ENCODE data around the gene RBFOX1. TPM values are rescaled to one million over a fixed set of nuclear protein-coding genes. Genes with fewer than 3 reads are reported as not detected.

The RBFOX1 gene
- polyA plus RNA-seq, 1 of the 3 experiments (the other 2 are of a cell fraction): not detected

DNA sequence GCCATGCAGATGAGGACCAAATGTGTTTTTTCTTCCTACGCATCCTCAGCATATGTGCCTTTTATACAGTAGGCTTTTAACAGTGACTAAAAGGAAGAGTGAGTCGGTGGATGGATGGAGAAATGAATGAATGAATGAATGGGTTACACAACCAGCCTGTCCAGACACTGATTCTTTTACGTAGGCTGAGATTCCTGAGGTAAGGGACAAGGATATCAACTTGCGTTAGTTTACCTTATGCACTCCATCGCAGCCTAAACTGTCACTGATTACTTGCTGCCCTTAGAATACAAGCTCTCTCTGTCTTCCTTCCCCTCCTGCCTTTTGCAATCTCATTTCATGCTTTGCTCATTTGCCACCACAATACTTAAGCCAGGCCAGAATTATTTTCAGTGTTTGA, 59.0 kb downstream of the RBFOX1 start:
- no peak for DNase-seq
- no peaks in the 10 kb centered on the region; a peak in 2 of 4 replicates for H3K4me1 ChIP-seq (ENCODE audit: control insufficient read depth in 1 of 2, insufficient read depth in 2 of 2, low read depth in 1 of 2, low read length in 1 of 2)
- H4K20me1 ChIP-seq (ENCODE audit: insufficient read depth): no peaks in the 10 kb centered on the region
- WGBS (ENCODE audit: low lambda C conversion rate): 51% methylated on average over 5 of the region's 5 CpGs
- no peak overlapping the region for H3K27ac ChIP-seq (ENCODE audit: low read depth in 2 of 2, low read length in 1 of 2)
- H3K27me3 ChIP-seq (ENCODE audit: insufficient read depth): no peaks in the 10 kb centered on the region
- H3K79me2 ChIP-seq (ENCODE audit: insufficient read depth): no peaks in the 10 kb centered on the region
- H3K36me3 ChIP-seq (replicated peaks in 1 of 2; ENCODE audit: control insufficient read depth in 1 of 2, insufficient read depth in 2 of 2, low read length in 1 of 2): no peaks in the 10 kb centered on the region
- no peak overlapping the region for H3K4me2 ChIP-seq
- ChIA-PET CTCF (no interaction called here), POLR2A (no interaction called here)
- no peak overlapping the region for H3K9ac ChIP-seq
- H3F3A ChIP-seq (replicated peaks; ENCODE audit: insufficient read depth): no peaks in the 10 kb centered on the region
- H2AFZ ChIP-seq (ENCODE audit: low read depth): no peak overlapping the region
- H3K9me3 ChIP-seq: no peaks in the 10 kb centered on the region
- H3K9me2 ChIP-seq: no peaks in the 10 kb centered on the region
- no peak for TF ChIP-seq EZH2phosphoT487 (IDR thresholded peaks at IDR 0.05; ENCODE audit: borderline replicate concordance, low read depth)
- TF ChIP-seq JUND (IDR thresholded peaks at IDR 0.05): no peak
- TF ChIP-seq POLR2AphosphoS5 (IDR thresholded peaks at IDR 0.05; ENCODE audit: low read depth, low read length): no peak
- TF ChIP-seq CHD2 (IDR thresholded peaks at IDR 0.05; ENCODE audit: low read length, partially characterized antibody): no peak
- no peak for TF ChIP-seq FOXJ3 (CRISPR knock-in tag; IDR thresholded peaks at IDR 0.05)
- TF ChIP-seq, protein P1, sequence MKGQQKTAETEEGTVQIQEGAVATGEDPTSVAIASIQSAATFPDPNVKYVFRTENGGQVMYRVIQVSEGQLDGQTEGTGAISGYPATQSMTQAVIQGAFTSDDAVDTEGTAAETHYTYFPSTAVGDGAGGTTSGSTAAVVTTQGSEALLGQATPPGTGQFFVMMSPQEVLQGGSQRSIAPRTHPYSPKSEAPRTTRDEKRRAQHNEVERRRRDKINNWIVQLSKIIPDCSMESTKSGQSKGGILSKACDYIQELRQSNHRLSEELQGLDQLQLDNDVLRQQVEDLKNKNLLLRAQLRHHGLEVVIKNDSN (IDR thresholded peaks at IDR 0.05; ENCODE audit: borderline replicate concordance, low read depth): no peak
- no peak for TF ChIP-seq EP300 (IDR thresholded peaks at IDR 0.05; ENCODE audit: borderline replicate concordance in 1 of 2, low read depth in 1 of 2, low read length in 1 of 2)
- TF ChIP-seq TAF1 (IDR thresholded peaks at IDR 0.05; ENCODE audit: borderline replicate concordance, low read depth, low read length): no peak
- no peak for TF ChIP-seq ELF1 (IDR thresholded peaks at IDR 0.05)
- TF ChIP-seq NFIC (IDR thresholded peaks at IDR 0.05; ENCODE audit: borderline replicate concordance): no peak
- no peak overlapping the region for H3K4me3 ChIP-seq (ENCODE audit: low read depth in 2 of 2, low read length in 1 of 2)

DNA sequence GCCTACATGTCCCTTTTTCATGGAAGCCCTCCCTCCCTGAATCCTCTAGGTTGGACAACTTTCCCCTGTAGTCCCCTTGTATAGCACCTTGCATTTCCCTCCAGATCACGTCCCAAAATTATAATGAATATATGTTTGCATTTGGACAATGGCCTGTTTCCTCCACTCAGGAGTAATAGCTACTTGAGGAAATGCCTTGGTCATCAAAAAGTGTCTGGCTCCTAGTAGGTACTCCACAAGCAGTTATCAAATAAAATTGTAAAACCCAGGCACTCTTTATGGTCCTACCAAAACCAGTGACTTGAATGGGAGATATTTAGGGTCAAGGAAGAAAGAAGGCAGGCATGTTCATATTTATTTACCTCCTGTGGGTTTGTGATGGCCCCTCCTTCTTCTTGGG, 59.6 kb downstream of the RBFOX1 start:
- POLR2A ChIA-PET: no interaction called here
- Histone ChIP-seq H2AFZ (ENCODE audit: low read depth) (no peak overlapping the region), H3K9me2 (no peaks in the 10 kb centered on the region), H4K20me1 (ENCODE audit: insufficient read depth) (no peaks in the 10 kb centered on the region), H3K79me2 (ENCODE audit: insufficient read depth) (no peaks in the 10 kb centered on the region), H3K4me1 (ENCODE audit: control insufficient read depth in 1 of 2, insufficient read depth in 2 of 2, low read depth in 1 of 2, low read length in 1 of 2) (no peaks in the 10 kb centered on the region; a peak in 2 of 4 replicates), H3F3A (replicated peaks; ENCODE audit: insufficient read depth) (no peaks in the 10 kb centered on the region), H3K4me3 (ENCODE audit: low read depth in 2 of 2, low read length in 1 of 2) (no peak overlapping the region), H3K4me2 (no peak overlapping the region), H3K27ac (ENCODE audit: low read depth in 2 of 2, low read length in 1 of 2) (no peak overlapping the region), H3K9me3 (no peaks in the 10 kb centered on the region), H3K9ac (no peak overlapping the region), H3K27me3 (ENCODE audit: insufficient read depth) (no peaks in the 10 kb centered on the region), H3K36me3 (replicated peaks in 1 of 2; ENCODE audit: control insufficient read depth in 1 of 2, insufficient read depth in 2 of 2, low read length in 1 of 2) (no peaks in the 10 kb centered on the region)
- no peak for TF ChIP-seq POLR2AphosphoS5 (IDR thresholded peaks at IDR 0.05; ENCODE audit: low read depth, low read length)
- no peak for DNase-seq
- CTCF ChIA-PET: interaction anchor here (0.5 kb wide), 1 partner anchor 49 kb away, joined by 3 read pairs; no protein-coding TSS in a partner anchor
- WGBS (ENCODE audit: low lambda C conversion rate): 11% methylated on average over 1 of the region's 1 CpG

DNA sequence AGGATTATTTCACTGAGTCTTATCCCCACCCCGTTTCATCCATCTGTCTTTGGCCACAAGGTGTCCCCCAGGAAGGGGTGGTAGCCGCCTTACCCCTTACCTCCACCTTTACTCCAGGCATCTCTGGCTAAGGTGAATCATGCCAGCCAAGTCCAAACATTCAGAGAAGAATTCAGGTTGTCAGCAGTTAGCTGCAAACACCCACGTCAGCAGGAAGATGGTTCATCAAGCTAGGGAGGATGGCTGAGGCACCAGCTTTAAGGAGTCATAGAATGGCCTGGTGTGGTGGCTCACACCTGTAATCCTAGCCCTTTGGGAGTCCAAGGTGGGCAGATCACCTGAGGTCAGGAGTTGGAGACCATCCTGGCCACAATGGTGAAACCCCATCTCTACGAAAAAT, 61.0 kb downstream of the RBFOX1 start:
- Histone ChIP-seq H3K4me1 (ENCODE audit: control insufficient read depth in 1 of 2, insufficient read depth in 2 of 2, low read depth in 1 of 2, low read length in 1 of 2) (no peaks in the 10 kb centered on the region; a peak in 2 of 4 replicates), H3K79me2 (ENCODE audit: insufficient read depth) (no peaks in the 10 kb centered on the region), H2AFZ (ENCODE audit: low read depth) (no peak overlapping the region), H4K20me1 (ENCODE audit: insufficient read depth) (no peaks in the 10 kb centered on the region), H3K9me2 (no peaks in the 10 kb centered on the region), H3K27me3 (ENCODE audit: insufficient read depth) (no peaks in the 10 kb centered on the region), H3K4me2 (no peak overlapping the region), H3K27ac (ENCODE audit: low read depth in 2 of 2, low read length in 1 of 2) (no peak overlapping the region), H3K36me3 (replicated peaks in 1 of 2; ENCODE audit: control insufficient read depth in 1 of 2, insufficient read depth in 2 of 2, low read length in 1 of 2) (no peaks in the 10 kb centered on the region), H3K4me3 (ENCODE audit: low read depth in 2 of 2, low read length in 1 of 2) (no peak overlapping the region), H3F3A (replicated peaks; ENCODE audit: insufficient read depth) (no peaks in the 10 kb centered on the region), H3K9ac (no peak overlapping the region), H3K9me3 (no peaks in the 10 kb centered on the region)
- CTCF ChIA-PET: no interaction called here
- POLR2A ChIA-PET: no interaction called here
- TF ChIP-seq RXRA (IDR thresholded peaks at IDR 0.05; ENCODE audit: borderline replicate concordance, low read depth): no peak
- TF ChIP-seq TCF12 (IDR thresholded peaks at IDR 0.05): no peak
- WGBS (ENCODE audit: low lambda C conversion rate): 28% methylated on average over 4 of the region's 4 CpGs
- no peak for DNase-seq

Measured in SK-N-SH (cell line).